ENCODE measurements around the gene IFFO2.

DNA sequence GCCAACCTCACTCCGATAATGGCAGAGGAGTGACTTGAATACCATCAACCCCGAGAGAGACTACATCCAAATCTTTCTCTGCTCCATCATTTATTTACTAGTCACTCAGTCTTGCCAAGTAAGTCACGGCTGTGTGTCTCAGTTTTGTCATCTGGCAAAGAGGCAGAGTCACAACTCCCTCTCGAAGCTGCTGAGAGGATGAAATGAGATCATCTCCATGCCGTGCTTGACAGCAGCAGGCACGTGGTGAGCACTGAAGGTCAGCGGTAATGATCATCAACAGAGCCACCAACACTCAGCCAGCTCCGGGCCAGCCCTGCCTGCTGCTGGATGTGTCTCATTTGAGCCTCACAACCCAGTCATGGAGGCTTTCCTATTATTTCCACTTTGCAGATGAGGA lies 74.0 kb downstream of the IFFO2 start:
- TF ChIP-seq SPEN (CRISPR knock-in tag; IDR thresholded peaks at IDR 0.05; ENCODE audit: low read depth) = no peak
- no peak for TF ChIP-seq ONECUT2 (CRISPR knock-in tag; IDR thresholded peaks at IDR 0.05)
- no peak for TF ChIP-seq PRPF4 (IDR thresholded peaks at IDR 0.05; ENCODE audit: low read depth, low read length, poor library complexity, severe bottlenecking)
